COLO829 (cell line): ENCODE measurements around the gene NPTXR.
"Not testable (repeated sequence)": the region's sequence is repeated elsewhere in the genome, so short reads cannot be mapped to it uniquely, and the experiment has no call there.

Experiments
- DNase-seq: peaks from one replicate; pipeline ENCODE4 v3.0.0; 2012; ENCODE audit warnings: low spot score

Gene NPTXR

DNA sequence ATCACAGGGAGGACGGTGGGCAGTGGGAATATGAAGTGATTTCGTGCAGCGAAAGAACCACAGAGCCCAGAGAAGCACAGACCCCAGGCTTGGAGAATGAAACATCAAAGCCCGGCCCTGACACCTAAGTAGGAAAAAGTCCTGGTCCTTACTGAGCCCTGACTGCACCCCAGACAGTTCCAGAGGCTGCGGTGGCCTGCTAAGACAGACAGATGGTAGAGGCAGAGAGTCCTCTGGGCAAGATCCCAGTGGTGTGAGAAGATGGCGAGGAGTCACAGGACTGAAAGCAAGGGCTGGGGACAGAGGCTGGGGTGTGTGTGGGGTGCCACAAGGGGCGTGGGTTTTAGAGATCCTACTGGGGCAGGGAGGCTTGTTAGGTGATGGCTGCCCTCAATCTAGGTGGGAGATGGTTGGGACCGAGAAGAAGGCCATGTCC lies 24.5 kb upstream of the NPTXR start:
- no peak for DNase-seq

DNA sequence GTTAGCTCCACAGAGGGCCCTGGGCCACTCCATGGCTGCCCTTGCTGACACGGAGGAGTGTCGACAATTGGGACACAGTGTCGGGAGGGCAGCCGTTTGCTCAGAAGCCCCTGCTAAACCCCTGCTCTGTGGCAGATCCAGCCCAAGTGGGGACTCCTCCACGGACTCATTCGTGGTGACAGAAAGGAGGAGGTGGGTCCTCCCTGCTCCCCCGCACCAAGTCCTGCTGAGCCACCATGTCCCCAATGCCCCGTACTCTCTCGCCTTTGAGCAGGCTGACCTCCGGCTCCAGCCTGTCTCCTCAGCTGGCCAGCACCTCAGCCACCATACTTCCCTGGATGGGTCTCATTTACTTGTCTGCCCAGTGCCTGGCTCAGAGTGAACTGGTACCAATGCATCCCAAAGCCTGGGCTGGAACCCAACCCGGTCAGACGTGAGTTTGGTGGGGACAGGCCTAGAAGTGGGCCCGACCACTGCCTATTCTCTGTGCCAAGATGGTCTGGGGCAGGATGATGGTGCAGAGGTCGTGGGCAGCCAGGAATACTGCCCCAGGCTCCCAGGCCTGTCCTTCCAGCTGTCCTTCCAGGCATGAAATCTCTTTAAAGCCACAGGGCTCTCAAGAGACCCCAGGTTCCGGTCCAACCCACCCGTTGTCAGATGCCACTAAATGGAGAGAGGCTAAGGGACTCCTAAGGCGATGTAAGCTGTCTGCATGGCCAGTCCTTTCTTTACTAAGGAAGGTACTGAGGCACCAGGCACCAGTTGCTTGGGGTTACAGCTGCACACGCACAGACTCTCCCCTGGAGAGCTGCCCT lies 23.9 kb upstream of the NPTXR start:
- DNase-seq = no peak

- no peak for DNase-seq
Observed at GRCh38 chr22:38867124-38867455, 23.3 kb upstream of the NPTXR start.

DNA sequence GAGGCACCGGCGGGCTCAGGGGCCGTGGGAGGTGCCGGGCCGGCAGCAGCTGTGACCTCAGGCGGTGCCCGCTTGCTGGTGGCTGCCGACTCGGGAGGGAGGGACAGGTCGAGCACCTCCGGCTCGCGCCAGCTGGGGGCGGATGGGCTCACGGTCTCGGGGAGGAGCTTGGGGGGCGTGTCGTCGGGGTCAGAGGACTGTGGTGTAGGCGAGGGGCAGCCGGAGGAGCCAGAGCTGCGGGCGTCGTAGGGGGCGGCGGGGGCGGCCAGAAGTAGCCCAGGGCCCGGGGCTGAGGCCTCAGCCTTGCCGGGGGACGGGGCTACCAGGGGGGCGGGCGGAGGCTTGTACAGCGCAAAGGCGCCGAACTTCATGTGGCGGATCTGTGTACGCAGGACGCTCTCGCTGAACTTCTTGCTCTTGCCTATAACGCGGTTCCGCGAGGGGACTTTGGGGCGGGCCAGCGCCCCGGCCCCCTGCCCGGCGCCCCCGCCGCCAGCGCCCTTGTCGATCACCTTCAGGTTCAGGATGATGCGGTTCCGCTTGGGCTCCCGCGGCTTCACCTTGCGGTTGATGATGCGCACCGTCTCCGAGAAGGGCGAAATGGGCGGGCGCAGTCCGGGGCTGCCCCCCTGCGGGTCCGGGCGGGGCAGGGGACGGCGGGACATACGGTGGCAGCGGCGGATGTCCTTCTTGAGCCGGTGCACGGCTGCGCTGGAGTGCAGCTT lies 22.7 kb upstream of the NPTXR start:
- no peak for DNase-seq

DNA sequence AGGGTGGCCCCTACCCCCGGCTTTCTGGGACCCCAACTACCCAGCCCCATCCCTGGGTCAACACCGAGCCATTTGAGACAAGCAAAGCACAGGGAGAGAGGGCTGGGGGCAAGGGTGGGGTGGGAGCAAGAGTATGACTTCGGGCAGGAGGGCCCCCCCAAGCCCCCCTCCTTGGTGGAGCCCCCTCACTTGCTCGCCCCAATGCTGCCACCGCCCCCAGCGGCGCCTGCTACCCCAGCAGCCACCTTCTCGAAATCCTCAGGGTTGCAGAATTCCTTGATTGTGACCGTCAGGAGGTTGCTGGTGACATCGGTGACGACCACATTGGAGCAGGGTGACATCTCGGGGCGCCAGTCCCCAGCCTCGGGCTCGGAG lies 22.2 kb upstream of the NPTXR start:
- no peak for DNase-seq

DNA sequence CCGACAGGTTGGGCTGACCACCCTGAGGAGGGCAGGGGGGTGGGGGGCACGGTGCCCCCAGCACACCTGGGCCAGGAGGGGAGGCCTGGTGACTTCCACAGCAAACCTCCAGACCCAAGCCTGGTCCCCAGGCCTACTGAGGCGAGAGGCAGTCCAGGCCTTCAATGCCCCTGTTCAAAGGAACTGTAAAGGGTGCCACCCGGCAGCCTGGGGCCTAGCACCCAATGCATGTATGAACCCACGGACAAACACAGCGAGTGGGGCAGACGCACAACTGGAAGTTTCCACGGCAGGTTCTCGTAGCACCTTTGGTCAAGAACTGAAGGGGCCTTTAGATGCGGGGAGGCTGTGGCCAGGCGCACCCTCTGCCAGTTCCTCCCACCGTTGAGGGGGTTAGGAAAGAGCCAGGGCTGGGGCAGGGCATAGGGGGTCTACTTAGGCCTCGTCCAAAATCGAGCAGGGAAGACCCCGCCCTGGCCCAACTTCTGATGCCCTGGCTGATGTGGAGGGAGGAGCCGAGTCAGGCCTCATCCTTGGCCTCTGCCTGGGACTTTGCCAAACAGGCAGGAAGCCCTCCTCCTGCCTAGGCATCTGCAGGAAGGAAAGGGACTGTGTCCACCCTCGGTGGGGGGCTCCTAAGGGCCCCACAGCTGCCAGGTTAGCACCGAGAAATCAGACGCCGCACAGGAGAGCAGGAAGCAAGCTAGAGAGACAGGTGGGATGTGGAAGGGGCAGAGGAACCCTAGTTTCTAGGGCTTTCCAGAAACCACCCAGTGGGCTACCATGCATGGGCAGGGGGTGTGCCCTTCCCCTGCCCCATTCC lies 21.6 kb upstream of the NPTXR start:
- DNase-seq = no peak

- no peak for DNase-seq
Observed at GRCh38 chr22:38864361-38865191, 20.7 kb upstream of the NPTXR start.

DNA sequence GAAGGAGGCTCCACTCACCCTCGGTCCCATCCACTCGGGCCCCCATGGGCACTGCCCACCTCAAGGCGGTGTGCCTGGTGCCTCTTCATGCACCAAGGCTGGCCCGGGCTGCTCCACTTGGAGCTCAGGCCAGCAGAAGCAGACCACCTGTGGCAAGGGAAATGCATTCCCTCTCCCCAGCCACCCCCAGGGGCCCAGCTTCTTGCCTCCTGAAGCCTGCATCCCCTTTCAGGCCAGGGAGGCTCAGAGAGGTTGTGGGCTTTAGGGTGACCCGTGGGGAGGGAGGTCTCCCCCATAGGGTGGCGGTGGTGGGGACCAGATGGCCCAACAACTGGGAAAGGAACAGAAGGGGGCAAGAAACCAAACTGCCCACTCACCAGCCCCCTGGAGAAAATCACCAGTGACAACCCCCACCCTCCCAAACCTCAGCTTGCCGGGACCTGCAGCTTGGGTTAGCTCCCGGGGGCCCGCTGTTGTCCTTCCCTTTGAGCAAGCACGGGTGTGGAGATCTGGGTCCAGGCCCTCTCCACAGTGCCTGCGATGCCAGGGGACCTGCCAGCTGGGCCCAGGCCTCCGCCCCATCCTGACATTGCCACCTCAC lies 19.8 kb upstream of the NPTXR start:
- DNase-seq = no peak

DNA sequence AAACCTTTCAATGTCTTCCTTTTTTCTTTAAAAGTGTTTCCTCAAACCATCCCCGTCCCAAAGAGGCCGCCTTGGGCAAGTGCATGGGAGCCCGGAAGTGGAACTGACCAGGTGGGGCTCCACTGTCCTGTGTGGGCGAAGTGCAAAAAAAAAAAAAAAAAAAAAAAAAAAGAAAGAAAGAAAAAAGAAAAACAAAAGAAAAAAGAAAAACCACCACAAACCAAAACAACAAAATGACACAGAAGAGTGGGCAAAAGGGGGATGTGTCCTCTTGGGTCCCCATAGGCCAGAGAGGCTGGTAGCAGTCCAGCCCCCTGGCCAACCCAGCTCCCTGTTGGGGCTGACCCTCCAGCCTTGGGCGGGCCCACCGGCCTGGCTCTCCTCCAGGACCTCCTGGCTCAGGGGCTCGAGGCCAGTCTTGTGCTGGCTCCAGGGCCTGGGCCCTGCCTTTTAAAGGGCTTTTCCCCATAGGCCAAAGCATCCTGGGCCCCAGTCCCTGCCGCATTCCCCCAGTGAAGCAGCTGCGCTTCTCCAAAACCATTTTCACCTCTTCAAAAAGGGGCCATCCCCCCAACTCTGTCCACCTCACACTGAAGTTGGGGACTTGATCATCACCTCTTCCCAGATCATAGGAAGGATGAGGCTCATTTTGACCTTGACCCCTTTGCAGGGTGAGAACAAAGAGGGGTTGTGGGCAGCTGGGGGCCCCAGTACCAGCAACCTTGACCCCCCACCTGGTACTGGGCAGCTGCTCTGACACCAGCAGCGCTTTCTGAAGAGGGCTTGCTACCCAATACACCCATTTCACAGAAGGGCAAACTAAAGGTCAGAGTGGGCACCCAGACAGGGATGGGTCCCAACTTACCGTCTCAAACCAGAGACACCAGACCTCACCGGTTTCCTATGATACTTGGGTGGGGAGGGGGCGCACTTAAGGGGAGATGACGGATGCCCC lies 18.8 kb upstream of the NPTXR start:
- DNase-seq = no peak

- no peak for DNase-seq
Observed at GRCh38 chr22:38861927-38862326, 18.1 kb upstream of the NPTXR start.

DNA sequence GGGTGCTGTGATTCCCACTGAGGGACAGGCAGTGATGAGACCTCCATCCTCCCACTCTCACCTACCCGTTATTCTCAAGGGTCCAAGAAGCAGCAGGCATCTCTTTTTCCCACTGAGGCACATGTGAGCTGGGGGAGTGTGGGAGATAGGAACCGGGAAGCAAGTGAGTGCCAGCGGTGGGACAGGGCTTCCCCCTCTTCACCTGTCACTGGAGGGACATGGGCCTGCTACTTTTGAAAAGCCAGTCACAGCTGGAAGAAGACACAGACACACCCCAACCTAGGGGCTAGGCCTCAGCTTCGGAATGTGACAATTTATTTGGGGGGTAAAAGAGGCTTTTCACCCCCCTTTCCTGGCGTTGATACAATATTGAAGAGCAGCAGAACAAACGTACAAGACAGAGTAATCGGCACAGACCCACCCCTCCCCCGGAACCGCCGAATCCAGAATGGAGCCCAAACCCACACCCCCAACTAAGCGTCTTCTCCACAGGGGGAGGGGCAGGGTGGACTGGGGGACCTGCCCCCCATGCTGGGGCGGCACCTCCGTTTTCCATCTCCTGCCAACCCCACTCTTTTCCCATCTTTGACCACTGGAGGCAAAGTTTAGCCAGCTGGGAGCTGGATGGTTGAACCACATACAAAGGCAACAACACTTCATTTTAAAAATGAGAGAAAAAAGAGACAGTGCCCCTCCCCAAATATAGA lies 17.5 kb upstream of the NPTXR start:
- no peak for DNase-seq

DNA sequence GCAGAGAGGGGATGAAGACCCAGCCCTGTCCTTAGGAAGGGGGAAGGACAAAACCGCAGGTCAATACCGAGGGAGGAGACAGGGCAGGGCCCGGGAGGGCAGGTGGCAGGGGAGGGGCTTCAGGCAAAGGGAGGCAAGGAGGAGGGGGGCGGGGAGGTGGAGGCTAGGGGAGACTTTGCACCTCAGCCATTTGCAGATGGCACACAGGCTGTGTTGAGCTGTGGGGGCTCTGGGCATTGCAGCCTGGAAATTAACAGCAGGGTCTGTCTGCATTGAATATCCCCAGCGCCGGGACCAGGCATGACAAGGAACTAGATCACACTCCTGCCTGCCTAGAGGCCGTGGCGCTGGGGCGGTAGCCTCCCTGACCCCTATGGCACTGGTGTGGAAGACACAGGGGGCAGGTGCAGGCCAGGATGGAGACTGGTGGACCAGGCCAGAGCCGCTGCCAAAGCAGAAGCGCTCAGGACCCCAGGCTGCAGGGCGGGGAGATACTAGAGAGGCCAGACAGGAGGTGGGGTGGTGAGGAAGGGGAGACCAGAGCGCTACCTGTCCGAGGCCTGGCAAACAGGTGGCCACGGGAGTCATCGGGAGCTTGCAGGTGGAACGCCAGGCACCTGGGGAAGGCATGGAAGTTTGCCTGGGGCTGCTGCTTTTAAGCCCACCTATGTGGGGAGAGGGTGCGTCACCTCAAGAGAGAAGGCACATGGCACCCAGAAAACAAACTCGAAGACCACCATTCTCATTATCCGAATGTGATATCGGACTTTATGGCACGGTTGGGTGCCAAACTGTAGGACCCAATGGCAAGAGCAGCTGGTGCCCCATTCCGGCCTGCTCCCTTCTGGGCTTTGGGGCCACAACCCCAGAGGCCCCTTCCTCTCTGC lies 16.7 kb upstream of the NPTXR start:
- no peak for DNase-seq

GRCh38 chr22:38859581-38860282 lies 15.9 kb upstream of the NPTXR start:
- DNase-seq = no peak

DNA sequence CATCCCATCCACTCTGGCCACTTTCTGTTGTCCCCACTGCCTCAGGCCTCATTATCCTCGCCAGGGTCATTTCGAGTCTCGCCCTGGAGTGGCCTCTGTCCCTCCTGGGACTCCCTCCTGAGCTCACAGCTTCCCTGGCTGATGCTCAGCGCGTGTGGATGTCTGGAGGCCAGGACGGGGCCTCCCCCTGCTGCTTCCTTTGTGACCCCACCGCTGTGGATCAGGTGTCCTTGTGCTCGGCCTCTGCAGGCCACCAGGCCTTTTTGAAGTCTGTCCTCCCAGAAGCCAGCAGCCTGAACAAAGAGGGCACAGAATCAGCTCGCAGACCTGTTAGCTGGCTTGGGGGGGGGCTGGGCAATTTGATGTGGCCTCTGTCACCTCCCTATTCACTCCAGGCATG lies 14.7 kb upstream of the NPTXR start:
- DNase-seq = no peak

- DNase-seq = not testable (repeated sequence)
Observed at GRCh38 chr22:38854476-38854875, 10.6 kb upstream of the NPTXR start.

DNA sequence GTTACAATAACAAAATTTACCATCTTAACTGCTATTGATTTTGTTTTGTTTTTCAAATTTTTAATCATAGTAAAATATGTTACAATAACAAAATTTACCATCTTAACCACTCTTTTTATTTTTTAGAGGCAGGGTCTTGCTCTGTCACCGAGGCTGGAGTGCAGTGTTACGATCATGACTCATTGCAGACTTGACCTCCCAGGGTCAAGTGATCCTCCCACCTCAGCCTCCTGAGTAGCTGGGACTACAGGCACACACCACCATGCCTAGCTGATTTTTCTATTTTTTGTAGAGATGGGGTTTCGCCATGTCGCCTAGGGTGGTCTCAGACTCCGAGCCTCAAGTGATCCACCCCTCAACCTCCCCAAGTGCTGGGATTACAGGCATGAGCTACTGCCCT lies 10.1 kb upstream of the NPTXR start:
- DNase-seq = not testable (repeated sequence)

DNA sequence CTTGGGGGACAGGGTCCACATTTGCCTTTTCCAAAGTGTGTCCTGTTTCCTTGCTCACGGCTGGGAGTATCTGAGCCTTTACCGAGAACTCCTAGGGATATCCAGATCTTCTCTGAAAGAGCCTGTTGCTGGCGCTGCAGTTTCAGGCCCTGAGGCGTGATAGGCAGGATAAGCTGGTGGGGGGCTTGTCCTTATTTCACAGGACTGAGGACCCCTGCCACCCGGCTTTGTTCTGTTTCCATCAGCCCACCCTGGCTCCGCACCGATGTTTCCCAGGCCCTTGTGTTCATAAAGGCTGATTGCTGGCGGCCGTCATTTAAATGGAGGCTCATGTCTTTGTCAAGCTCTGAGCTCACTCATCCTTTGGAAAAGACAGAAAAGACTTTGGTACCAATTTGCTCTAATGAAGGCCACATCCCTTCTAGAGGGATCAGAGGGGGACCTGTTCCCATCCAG lies 9.4 kb upstream of the NPTXR start:
- no peak for DNase-seq

DNA sequence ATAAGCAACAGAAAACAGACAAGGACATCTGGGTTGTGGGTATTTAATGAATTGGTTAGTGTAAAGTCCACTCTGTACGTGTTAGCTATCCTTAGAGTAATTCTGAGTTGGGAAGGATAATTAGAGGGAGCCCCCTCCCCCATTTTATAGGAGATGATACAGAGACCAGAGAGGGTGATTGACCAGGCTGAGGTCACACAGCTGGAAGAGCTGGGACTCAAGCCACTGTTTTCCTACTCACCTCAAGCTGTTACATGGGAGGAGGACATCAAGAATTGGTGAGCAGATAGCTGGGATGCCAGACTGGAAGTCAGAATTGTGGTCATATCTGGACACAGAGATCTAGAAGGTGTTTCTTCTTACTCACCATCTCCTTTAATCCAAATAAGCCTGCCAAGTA lies 8.7 kb upstream of the NPTXR start:
- DNase-seq = no peak
